HG03196 (cell line): ENCODE data around the gene LRRC55.

ENCODE experiments used
- ATAC-seq: cut with Tn5 transposase; IDR thresholded peaks from one replicate; pipeline ENCODE4 v1.9.1; 2021; ENCODE audit not compliant: unreplicated experiment

The LRRC55 gene

DNA sequence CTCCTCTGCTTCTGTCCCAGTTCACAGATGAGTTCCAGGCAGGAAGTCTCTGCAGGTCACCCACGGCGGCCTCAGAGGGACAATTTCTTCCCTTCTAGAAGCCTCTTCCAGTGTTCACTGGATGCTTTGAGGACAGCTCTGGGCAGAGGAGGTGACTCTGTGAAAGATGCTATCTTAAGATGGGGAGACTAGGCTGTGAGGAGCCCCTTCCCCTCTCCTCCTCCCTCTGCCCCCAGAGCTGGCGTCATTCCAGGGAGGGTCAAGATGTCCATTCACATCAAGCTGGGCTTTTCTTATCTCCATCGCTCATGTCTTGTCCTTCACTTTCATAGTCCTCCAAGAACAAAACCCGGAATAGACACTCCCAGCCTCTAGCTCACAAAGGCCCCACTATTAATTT, 51.9 kb downstream of the LRRC55 start:
- no peak for ATAC-seq

DNA sequence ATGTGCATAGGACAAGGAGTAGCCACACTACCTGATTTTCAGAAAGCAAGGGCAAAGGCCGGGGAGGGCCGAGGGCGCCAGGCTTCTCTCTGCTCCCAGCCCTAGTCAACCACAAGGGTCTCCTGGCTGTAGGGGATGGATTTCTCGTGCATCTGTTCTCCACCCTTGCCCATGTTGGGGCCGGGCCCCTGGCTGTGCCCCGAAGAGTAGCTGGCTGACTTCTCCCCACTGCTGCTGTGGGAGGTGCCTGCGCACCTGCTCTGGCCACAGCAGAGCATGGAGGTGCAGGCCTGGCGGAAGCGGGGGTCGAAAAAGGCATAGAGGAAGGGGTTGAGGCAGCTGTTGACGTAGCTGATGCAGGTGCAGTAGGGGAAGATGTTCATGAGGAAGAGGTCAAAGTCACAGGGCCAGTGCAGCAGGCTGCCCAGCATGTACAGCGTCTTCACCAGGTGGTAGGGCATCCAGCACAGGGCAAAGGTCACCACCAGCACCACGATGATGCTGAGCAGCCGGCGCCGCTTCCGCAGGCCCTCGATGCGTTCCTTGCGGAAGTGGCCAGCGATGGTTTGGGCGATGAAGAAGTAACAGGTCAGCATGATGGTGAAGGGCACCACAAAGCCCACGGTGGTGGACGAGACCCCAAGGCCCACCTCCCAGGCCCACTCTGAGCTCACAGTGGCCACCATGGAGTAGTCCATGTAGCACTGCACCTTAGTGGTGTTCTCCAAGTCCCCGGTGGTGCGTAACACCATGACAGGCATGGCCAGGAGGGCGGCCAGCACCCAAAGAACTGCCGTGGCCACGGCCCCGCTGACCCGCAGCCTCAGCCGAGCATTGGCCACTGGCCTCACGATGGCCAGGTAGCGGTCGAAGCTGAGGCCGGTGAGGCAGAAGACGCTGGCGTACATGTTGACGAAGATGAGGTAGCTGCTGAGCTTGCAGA, 54.3 kb downstream of the LRRC55 start:
- ATAC-seq = no peak

DNA sequence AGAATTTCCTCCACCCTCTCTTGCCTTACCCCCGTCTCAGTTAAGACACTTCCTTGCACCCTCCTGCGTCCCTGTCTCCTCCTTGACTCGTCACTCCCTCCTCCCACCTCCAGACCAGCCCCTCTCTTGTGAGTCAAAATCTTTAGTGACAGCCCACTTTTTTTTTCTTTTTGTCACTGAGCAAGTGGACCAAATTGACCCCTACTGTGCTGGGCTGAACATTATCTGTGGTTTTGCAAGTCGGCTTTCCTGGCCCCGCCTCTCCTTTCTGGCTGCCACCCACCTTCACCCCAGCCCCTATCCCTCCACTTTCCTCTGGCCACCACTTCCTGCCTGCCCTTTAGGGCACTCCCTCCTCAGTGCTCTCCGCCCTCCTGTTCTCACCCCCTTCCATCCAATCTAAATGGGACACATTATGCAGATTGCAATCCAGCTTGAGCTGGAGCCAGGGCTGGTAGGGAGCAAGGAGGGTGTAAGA, 55.5 kb downstream of the LRRC55 start, which contains the start of gene APLNR:
Gene APLNR (minus strand): TSS at position 47 of the 478 bp plus-strand sequence. CDS start 246 bp downstream, outside the sequence.
- ATAC-seq = no peak

DNA sequence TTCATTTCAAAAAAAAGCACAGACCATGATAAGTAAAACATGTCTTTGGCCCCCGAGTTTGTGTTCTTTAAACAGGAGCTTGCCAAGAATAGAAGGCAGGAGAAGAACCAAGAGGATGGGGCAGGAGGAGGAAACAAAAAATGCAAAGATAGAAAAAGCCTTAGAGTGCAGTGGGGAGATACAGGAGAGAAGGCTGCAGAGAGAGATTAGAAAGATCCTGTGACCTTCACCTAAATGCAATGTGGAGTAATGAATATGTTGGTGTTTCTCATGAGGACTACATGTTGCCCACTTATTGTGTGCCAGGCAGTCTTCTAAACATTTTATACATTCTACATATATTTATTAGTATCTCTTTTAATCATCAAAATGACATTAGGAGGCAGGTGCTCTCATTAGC, 57.6 kb downstream of the LRRC55 start:
- ATAC-seq = no peak

DNA sequence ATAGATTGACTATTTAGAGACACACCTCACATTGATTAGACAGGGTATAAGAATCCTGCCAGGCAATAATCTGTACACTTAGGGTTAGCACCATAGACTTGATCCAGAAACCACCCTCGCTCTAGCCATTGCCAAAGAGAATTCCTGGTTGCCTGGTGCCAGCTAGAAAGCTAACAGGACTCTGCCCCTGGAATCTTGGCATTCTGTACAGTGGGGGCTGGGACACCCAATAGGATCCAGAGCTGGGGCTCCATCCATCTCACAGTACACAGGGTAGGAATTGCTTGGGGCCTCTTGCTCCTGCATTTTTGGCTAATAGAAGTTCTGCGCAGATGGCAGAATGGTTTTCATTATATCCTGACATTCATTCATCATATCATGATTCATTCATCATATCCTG, 58.3 kb downstream of the LRRC55 start:
- no peak for ATAC-seq

DNA sequence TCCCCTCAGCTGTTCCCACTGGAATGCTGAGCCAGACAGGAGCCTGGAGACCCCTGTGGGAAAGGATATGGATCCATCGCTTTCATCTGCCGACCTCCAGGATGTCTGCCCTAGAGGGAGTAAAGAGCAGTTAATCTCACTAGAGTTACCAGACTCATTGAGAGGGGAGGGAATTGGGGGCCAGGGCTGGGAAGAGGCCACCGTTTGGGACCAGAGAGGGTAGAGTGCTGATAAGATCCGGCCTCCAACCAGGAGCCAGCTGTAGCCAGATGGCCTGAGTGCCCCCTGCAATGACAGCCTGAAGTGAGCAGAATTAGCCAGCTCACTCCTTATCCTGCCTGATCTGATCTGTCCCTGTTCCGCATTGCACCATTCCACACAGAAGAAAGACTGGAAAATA, 59.0 kb downstream of the LRRC55 start:
- no peak for ATAC-seq
